Testis (tissue), 2 donors: ENCODE data around the gene IGFBP5.

Source experiments
- POLR2A ChIP-seq: fragments of 450-650 bp; IDR thresholded peaks from one replicate; pipeline ENCODE4 v1.6.1; 2017; ENCODE audit warnings: antibody characterized with exemption, mild to moderate bottlenecking, moderate library complexity
- TF ChIP-seq, protein P1 (sequence below), 3 experiments: fragments of 450-650 bp in 2 of 3; fragments of 200-600 bp in 1 of 3; sonication (generic) in 1 of 3; IDR thresholded peaks; one replicate each; pipeline ENCODE4 v1.5.1; 2016 to 2019; ENCODE audit warnings: antibody characterized with exemption in 3 of 3, mild to moderate bottlenecking in 2 of 3, moderate library complexity in 1 of 3

GRCh38 chr2:216715402-216715974, 20.1 kb upstream of the IGFBP5 start:
- no peak for TF ChIP-seq POLR2A
- TF ChIP-seq, protein P1, sequence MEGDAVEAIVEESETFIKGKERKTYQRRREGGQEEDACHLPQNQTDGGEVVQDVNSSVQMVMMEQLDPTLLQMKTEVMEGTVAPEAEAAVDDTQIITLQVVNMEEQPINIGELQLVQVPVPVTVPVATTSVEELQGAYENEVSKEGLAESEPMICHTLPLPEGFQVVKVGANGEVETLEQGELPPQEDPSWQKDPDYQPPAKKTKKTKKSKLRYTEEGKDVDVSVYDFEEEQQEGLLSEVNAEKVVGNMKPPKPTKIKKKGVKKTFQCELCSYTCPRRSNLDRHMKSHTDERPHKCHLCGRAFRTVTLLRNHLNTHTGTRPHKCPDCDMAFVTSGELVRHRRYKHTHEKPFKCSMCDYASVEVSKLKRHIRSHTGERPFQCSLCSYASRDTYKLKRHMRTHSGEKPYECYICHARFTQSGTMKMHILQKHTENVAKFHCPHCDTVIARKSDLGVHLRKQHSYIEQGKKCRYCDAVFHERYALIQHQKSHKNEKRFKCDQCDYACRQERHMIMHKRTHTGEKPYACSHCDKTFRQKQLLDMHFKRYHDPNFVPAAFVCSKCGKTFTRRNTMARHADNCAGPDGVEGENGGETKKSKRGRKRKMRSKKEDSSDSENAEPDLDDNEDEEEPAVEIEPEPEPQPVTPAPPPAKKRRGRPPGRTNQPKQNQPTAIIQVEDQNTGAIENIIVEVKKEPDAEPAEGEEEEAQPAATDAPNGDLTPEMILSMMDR (IDR thresholded peaks at IDR 0.05), result no peak
